Neural crest cell (in vitro differentiated cells): Measurements from ENCODE around the gene LYRM9. TPM values are rescaled to one million over a fixed set of nuclear protein-coding genes. Genes with fewer than 3 reads are reported as not detected.

Experiments used
- DNase-seq: peaks from one replicate; pipeline ENCODE4 v3.0.0; 2021; ENCODE audit warnings: low read depth, mixed read lengths, low spot score
- H3K27ac Mint-ChIP-seq: one replicate; pipeline ENCODE4 v1.8.0; 2021; ENCODE audit warnings: mild to moderate bottlenecking, mixed read lengths; ENCODE audit not compliant: unreplicated experiment
- H3K27me3 Mint-ChIP-seq: 2 replicates; pipeline ENCODE4 v1.8.0; 2021; ENCODE audit warnings: low read depth, mild to moderate bottlenecking, mixed read lengths
- H3K36me3 Mint-ChIP-seq: 2 replicates; pipeline ENCODE4 v1.8.0; 2021; ENCODE audit warnings: low read depth, mild to moderate bottlenecking, mixed read lengths
- H3K4me1 Mint-ChIP-seq: 2 replicates; pipeline ENCODE4 v1.8.0; 2021; ENCODE audit warnings: mixed read lengths
- H3K4me3 Mint-ChIP-seq: one replicate; pipeline ENCODE4 v1.8.0; 2021; ENCODE audit warnings: mild to moderate bottlenecking, mixed read lengths
- H3K9me3 Mint-ChIP-seq: 2 replicates; pipeline ENCODE4 v1.8.0; 2021; ENCODE audit warnings: mixed read lengths
- long read RNA-seq: library from polyadenylated mRNA; unstranded; transcript quantifications from one replicate; pipeline ENCODE4 v2.0.0, GENCODE V29; 2020
- total RNA-seq: library from RNA; stranded (reverse); gene quantifications from 2 replicates; pipeline ENCODE4 v1.2.1, GENCODE V29; 2021
- TF ChIP-seq, protein P1 (sequence below): fragments of 200-600 bp; sonication (generic); conservative IDR thresholded peaks from 2 replicates; pipeline ENCODE4 v1.5.0; 2021; ENCODE audit warnings: antibody characterized with exemption, mild to moderate bottlenecking

Gene LYRM9
- 4.3 and 6.5 TPM in 2 replicates for total RNA-seq
- long read RNA-seq, transcript LYRM9-201 (4 exons, 501 nt): major isoform, 9 of 13 reads
- long read RNA-seq, partial matches to known transcripts: 3 of 13 reads
- long read RNA-seq, other reads (novel, unspliced or antisense): 1 of 13 reads

DNA sequence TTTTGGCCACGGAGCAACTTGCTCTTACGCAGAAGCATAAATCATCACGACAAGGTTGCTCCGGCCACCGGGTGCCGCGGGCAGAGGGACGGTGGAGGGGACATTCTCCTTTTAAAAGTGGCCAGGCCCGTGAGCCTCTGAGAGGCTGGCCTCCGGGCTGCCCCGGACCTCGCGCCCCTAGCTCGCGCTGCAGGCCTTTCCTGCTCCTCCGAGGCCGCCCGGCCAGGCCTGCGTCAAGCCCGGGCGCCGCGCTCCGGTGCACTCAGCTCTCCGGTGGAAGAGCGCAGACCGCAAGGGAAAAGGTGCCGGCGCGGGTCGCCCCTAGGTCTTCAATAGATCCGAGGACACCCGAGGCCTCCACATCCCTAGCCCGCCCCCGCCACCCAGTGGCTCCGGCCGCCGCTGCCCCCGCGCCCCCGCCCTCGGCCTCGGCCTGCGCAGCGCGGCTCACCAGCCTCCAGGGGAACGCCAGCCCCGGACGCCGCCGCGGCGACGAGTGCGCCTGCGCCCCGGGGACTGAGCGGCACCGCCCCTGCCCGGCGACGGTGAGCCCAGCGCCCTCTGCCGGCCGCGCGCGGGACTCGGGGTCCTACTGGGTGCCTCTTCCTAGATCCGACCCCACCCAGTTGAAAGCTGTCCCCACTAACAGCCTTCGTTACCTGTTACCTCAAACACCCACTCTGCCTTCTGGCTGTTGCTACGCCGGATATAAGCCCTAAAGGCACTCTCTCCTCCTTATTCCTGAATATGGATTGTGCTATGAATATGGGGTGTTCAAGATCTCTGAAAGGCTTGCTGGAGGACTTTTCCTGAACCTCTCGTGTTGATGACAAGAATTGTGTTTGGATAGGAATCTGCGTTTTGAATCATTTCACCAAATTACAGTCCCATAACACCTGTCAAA, at the start of gene LYRM9:
Gene LYRM9 (minus strand): TSS at position 500 of the 904 bp plus-strand sequence. CDS start 10,671 bp downstream, outside the sequence.
- no peaks in the 10 kb centered on the region for H3K9me3 Mint-ChIP-seq
- TF ChIP-seq, protein P1, sequence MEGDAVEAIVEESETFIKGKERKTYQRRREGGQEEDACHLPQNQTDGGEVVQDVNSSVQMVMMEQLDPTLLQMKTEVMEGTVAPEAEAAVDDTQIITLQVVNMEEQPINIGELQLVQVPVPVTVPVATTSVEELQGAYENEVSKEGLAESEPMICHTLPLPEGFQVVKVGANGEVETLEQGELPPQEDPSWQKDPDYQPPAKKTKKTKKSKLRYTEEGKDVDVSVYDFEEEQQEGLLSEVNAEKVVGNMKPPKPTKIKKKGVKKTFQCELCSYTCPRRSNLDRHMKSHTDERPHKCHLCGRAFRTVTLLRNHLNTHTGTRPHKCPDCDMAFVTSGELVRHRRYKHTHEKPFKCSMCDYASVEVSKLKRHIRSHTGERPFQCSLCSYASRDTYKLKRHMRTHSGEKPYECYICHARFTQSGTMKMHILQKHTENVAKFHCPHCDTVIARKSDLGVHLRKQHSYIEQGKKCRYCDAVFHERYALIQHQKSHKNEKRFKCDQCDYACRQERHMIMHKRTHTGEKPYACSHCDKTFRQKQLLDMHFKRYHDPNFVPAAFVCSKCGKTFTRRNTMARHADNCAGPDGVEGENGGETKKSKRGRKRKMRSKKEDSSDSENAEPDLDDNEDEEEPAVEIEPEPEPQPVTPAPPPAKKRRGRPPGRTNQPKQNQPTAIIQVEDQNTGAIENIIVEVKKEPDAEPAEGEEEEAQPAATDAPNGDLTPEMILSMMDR: peak; percentile 97
- peaks cover 36% of the 10 kb centered on the region for H3K4me1 Mint-ChIP-seq
- peak within 1 kb of the TSS; percentile 15 for H3K27ac Mint-ChIP-seq
- H3K27me3 Mint-ChIP-seq: peaks cover 42% of the 10 kb centered on the region
- DNase-seq: peak; percentile 94
- H3K36me3 Mint-ChIP-seq: no peaks in the 10 kb centered on the region
- peak within 1 kb of the TSS; percentile 83 for H3K4me3 Mint-ChIP-seq

DNA sequence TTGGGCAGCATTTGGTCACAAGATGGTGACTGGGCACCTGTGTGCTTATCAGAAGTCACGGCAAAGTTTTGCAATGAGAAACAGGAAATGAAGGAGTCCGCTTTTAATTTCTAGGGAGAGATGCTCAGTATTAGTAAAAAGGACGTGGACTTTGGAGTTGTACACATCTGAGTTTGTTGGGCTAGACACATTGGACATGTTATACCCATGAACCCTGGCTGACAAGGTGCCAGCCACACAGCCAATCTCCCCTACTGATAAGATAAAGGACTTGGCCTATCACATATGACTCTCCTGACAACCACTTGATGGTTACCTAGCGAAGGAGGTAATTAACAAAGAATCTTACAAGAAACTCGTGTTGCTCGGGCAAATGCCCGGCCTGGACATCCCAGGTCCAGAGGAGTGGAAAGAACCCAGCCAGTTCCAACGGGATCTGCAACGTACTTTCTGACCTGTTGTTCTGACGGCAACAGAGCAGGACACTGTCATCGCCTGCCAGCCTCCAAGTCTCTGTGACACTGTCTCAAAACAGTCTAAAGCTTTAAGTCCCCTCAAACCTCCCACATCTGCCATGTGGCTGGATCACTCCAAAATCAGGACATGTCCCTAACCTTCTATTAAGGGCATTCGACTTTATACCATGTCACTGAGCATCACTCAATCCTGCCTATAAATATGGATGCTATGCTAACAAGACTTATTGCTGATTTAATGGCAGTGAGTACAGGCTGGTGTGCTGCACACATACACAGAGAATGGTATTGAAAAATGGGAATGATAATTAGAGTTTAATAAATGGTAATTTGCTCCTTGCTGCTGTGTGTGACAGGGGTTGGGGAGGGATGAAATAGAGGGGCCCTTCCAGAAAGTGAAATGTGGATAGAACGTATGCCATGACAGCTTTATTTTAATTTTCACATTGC, 47.6 kb upstream of the LYRM9 start:
- no peaks in the 10 kb centered on the region for H3K9me3 Mint-ChIP-seq
- no peaks in the 10 kb centered on the region for H3K4me1 Mint-ChIP-seq
- TF ChIP-seq, protein P1: no peak
- peaks cover 58% of the 10 kb centered on the region for H3K27me3 Mint-ChIP-seq
- no peak for DNase-seq
- H3K4me3 Mint-ChIP-seq: no peak overlapping the region
- H3K27ac Mint-ChIP-seq: no peak overlapping the region
- H3K36me3 Mint-ChIP-seq: no peaks in the 10 kb centered on the region

DNA sequence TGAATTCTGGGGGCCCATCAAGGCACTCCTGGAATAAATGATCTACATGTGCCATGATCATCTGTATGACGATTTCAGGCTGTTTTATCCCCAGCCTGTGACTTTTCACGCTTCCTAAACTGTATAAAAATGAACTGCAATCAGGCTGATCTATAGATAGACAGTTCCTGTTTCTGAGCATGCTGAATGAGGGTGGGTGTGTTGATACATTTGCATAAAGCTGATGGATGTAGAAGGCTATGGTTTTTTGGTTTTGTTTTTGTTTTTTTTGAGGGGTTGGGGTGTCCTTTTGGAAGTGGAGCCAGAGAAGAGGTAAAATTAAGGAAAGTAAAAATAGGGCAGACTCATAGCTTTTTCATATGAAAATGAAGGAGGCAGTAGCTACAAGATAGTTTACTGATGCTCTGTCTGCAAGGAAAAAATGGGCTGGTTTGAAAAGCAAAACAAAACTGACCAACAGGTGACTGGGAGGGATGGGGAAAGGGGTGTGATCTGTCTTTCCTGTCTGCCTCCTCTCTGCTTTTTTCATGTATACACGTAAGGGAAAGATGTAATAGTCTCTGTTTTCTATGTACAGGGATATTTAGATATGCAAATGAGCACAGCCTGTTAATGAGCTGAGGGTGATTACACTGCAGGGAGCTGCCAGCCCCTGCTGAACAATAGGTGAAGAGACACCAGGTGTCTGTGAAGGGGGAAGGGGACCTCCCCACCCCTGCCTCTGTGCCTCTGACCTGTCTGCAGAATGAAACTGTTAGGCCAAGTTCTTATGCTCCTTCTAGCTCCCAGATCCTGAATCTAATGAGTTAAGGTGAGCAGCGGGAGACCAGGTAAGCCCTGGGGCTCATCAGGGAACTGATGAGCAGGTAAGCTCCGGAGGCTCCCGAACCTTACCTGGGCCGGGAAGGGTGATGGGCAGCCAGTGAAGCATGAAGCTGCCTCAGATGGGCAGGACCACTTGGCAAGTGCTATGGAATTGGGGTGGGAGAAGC, 46.6 kb upstream of the LYRM9 start:
- DNase-seq: no peak
- Mint-ChIP-seq H3K36me3 (no peaks in the 10 kb centered on the region), H3K9me3 (no peaks in the 10 kb centered on the region), H3K27me3 (peaks cover 65% of the 10 kb centered on the region), H3K27ac (no peak overlapping the region), H3K4me1 (peaks cover 2% of the 10 kb centered on the region), H3K4me3 (no peak overlapping the region)
- TF ChIP-seq, protein P1: no peak

DNA sequence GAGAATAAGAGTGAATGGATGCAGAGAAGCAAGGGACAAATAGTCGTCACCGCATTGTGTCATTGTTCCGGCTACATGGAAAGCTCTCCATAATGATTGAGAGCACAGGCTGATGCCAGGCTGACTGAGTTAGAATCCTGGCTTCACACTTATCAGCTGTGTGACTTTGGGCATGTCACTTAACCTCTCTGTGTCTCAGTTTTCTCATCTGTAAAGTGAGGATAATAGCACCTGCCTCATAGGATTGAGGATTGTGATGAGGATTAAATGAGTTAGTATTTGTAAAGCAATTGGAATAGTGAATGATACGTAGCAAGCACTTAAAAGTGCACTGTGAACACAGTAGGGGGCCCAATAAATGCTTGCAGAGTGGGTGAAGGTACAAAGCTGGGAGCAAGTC, 45.7 kb upstream of the LYRM9 start:
- TF ChIP-seq, protein P1: no peak
- Mint-ChIP-seq H3K9me3 (peaks cover under 1% of the 10 kb centered on the region), H3K27ac (no peak overlapping the region), H3K4me1 (peaks cover 4% of the 10 kb centered on the region), H3K4me3 (no peak overlapping the region), H3K36me3 (no peaks in the 10 kb centered on the region), H3K27me3 (peaks cover 69% of the 10 kb centered on the region)
- no peak for DNase-seq
